Measurements from ENCODE around the gene TOMM70. TPM values are rescaled to one million over a fixed set of nuclear protein-coding genes. Genes with fewer than 3 reads are reported as not detected.

Gene TOMM70
- polyA plus RNA-seq, 1 experiment = 16.1 TPM

GRCh38 chr3:100423611-100424010 lies 22.7 kb upstream of the TOMM70 start:
- CTCF ChIA-PET = no interaction called here
- no peaks in the 10 kb centered on the region for H3K36me3 ChIP-seq (ENCODE audit: control insufficient read depth, insufficient read depth, low read length)
- no peak for DNase-seq (ENCODE audit: low read depth)
- TF ChIP-seq, protein P1, sequence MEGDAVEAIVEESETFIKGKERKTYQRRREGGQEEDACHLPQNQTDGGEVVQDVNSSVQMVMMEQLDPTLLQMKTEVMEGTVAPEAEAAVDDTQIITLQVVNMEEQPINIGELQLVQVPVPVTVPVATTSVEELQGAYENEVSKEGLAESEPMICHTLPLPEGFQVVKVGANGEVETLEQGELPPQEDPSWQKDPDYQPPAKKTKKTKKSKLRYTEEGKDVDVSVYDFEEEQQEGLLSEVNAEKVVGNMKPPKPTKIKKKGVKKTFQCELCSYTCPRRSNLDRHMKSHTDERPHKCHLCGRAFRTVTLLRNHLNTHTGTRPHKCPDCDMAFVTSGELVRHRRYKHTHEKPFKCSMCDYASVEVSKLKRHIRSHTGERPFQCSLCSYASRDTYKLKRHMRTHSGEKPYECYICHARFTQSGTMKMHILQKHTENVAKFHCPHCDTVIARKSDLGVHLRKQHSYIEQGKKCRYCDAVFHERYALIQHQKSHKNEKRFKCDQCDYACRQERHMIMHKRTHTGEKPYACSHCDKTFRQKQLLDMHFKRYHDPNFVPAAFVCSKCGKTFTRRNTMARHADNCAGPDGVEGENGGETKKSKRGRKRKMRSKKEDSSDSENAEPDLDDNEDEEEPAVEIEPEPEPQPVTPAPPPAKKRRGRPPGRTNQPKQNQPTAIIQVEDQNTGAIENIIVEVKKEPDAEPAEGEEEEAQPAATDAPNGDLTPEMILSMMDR (IDR thresholded peaks at IDR 0.05; ENCODE audit: insufficient read depth, low read depth, low read length) = no peak
- POLR2A ChIA-PET = no interaction called here
- no peak overlapping the region for H3K4me3 ChIP-seq (ENCODE audit: low read depth, low read length)
- H3K27me3 ChIP-seq (ENCODE audit: control insufficient read depth, insufficient read depth, low read length) = no peaks in the 10 kb centered on the region

DNA sequence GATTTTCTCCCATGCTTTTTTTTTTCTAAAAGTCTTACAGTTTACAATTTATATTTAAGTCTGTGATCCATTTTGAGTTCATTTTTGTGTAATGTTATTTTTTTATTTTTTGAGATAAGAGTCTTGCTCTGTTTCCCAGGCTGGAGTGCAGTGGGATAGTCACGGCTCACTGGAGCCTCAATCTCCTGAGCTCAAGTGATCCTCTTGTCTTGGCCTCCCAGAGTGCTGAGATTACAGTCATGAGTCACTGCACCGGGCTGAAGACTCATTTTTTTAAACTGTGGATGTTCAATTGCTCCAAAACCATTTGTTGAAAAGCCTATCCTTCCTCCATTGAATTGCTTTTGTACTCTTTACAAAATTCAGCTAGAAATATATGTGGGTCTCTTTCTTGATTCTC lies 20.0 kb upstream of the TOMM70 start:
- H3K4me3 ChIP-seq (ENCODE audit: low read depth, low read length) = no peak overlapping the region
- TF ChIP-seq, protein P1 (IDR thresholded peaks at IDR 0.05; ENCODE audit: insufficient read depth, low read depth, low read length) = no peak
- no peak for DNase-seq (ENCODE audit: low read depth)
- ChIA-PET POLR2A (no interaction called here), CTCF (interaction anchor here (0.6 to 1.1 kb wide), 2 partner anchors 14 to 15 kb away, joined by 3 to 4 read pairs; no protein-coding TSS in a partner anchor)
- no peaks in the 10 kb centered on the region for H3K36me3 ChIP-seq (ENCODE audit: control insufficient read depth, insufficient read depth, low read length)
- H3K27me3 ChIP-seq (ENCODE audit: control insufficient read depth, insufficient read depth, low read length) = no peaks in the 10 kb centered on the region

DNA sequence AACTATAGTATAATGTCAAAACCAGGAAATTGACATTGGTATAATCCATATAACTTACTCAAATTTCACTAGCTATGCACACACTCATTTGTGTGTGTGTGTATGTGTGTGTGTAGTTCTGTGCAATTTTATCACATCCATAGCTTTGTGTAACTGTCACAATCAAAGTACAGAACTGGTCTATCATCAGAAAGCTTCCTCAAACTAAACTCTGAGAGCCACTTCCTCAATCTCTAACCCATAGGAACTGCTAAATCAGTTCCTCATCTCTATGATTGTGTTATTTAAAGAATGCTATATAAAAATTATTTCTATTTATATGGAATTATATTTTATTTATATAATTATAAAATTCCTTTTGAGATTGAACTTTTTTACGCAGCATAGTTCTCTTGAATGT lies 18.5 kb upstream of the TOMM70 start:
- CTCF ChIA-PET = interaction anchor here (1.2 kb wide), 1 partner anchor 11 kb away, joined by 3 read pairs; no protein-coding TSS in a partner anchor
- TF ChIP-seq, protein P1 (IDR thresholded peaks at IDR 0.05; ENCODE audit: insufficient read depth, low read depth, low read length) = no peak
- POLR2A ChIA-PET = no interaction called here
- no peak for DNase-seq (ENCODE audit: low read depth)
- Histone ChIP-seq H3K36me3 (ENCODE audit: control insufficient read depth, insufficient read depth, low read length) (no peaks in the 10 kb centered on the region), H3K4me3 (ENCODE audit: low read depth, low read length) (no peak overlapping the region), H3K27me3 (ENCODE audit: control insufficient read depth, insufficient read depth, low read length) (no peaks in the 10 kb centered on the region)

GRCh38 chr3:100416863-100417262 lies 16.0 kb upstream of the TOMM70 start:
- no peak for DNase-seq (ENCODE audit: low read depth)
- H3K4me3 ChIP-seq (ENCODE audit: low read depth, low read length) = no peak overlapping the region
- TF ChIP-seq, protein P1 (IDR thresholded peaks at IDR 0.05; ENCODE audit: insufficient read depth, low read depth, low read length) = no peak
- no peaks in the 10 kb centered on the region for H3K27me3 ChIP-seq (ENCODE audit: control insufficient read depth, insufficient read depth, low read length)
- ChIA-PET POLR2A (no interaction called here), CTCF (no interaction called here)
- H3K36me3 ChIP-seq (ENCODE audit: control insufficient read depth, insufficient read depth, low read length) = no peaks in the 10 kb centered on the region

GRCh38 chr3:100416176-100416575 lies 15.3 kb upstream of the TOMM70 start:
- H3K4me3 ChIP-seq (ENCODE audit: low read depth, low read length) = no peak overlapping the region
- H3K27me3 ChIP-seq (ENCODE audit: control insufficient read depth, insufficient read depth, low read length) = no peaks in the 10 kb centered on the region
- TF ChIP-seq, protein P1 (IDR thresholded peaks at IDR 0.05; ENCODE audit: insufficient read depth, low read depth, low read length) = no peak
- no peak for DNase-seq (ENCODE audit: low read depth)
- POLR2A ChIA-PET = no interaction called here
- CTCF ChIA-PET = no interaction called here
- H3K36me3 ChIP-seq (ENCODE audit: control insufficient read depth, insufficient read depth, low read length) = no peaks in the 10 kb centered on the region
